Activated CD4-positive, alpha-beta T cell treated with anti-CD3 and anti-CD28 coated beads, Interleukin-2, amount 50 U/mL, for 24 hours (primary cell): ENCODE data around the gene IRX5.

Source experiments
- DNase-seq, 2 donors: peaks; one replicate each; pipeline ENCODE4 v3.0.0-alpha.2; 2020; ENCODE audit warnings: low read depth in 1 of 2, low spot score in 1 of 2

IRX5 gene

DNA sequence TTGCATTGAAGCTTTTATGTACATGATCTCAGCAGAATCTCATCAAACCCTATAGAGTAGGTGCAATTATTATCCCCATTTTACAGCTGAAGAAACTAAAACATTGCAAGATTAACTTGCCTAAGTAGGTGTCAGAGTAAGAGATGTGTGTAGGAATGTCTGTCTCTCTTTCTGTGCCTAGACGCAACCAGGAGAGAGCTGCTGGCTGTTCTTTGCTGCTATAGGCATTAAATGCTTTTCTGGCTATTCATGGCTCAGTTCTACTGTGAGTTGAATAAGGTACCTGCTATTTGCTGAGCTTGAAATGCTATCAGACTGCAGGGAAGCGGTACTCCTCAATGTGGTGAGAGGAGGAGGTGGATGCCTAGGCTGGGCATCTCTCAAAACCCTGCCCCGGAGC is 17.0 kb downstream of the IRX5 start:
- DNase-seq, result no peak

DNA sequence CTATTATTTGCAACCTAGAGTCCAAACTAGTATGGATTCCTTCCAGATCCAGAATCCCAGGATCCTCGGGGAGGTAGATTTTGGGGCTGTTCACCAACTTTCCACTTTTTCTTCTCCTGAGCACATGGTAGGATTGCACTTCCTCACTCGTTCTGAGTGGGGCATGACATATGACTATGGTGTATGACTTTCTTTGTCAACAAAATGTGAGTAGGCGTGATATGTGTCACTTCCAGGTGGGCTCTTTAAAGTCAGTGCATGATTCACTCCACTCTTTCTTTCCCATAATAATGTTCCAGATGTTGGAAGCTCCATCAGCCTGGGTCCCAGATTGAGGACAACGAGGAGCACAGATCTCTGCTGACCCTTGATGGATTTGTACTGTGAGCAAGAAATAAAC is 21.5 kb downstream of the IRX5 start:
- no peak for DNase-seq

DNA sequence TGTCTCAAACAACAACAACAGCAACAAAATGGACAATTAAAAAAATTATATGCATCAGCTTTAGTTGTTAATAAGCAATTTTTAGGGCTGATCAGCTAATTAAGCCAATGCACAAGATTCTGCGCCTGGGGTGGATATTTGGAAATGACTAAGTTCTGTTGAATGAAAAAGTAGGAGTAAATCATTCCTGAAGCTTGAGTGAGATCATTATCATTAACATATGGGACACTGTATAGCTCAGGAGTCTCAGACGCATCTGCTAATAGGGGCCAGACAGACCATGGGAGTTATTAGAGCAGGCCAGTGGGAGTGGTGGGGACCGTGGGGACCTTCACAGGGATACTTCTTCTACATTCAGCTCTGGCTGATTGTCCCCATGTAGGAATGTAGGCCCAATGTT is 22.8 kb downstream of the IRX5 start:
- DNase-seq, result no peak

DNA sequence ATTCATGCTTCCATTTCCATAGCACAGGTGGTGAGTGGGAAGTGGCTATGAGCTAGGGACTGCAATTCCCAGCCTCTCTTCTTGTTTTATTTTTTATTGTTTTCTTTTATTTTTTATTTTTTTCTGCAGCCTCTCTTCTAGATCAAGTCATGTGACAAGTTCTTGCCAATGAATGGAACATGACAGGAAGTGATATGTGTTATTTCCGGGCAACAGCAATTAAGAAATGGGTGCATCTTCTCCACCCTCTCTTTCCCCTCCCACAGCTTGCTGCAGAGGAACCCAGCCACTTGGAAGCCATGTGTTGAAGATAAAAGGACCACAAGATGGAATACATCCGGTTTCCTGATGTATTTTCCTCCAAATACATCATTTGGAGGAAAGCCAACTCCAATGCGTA is 23.6 kb downstream of the IRX5 start:
- DNase-seq, result no peak

DNA sequence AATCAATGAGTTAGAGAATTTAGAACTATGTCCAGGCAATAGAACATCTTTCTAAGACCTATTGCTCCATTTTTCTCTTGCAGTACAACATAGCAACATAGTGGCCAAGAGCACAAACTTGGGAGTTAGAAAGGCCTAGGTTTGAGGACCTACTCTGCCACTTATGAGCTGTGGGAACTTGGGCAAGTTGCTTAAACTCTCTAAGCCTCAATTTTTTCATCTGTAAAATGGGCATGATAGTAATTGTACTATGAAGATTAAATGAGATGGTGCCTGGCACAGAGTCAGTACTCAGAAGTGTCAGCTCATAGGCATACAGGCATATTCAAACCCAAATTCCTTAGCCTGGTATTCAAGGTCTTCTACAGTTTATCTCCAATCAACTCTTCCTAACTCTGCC is 25.1 kb downstream of the IRX5 start:
- DNase-seq, result no peak

DNA sequence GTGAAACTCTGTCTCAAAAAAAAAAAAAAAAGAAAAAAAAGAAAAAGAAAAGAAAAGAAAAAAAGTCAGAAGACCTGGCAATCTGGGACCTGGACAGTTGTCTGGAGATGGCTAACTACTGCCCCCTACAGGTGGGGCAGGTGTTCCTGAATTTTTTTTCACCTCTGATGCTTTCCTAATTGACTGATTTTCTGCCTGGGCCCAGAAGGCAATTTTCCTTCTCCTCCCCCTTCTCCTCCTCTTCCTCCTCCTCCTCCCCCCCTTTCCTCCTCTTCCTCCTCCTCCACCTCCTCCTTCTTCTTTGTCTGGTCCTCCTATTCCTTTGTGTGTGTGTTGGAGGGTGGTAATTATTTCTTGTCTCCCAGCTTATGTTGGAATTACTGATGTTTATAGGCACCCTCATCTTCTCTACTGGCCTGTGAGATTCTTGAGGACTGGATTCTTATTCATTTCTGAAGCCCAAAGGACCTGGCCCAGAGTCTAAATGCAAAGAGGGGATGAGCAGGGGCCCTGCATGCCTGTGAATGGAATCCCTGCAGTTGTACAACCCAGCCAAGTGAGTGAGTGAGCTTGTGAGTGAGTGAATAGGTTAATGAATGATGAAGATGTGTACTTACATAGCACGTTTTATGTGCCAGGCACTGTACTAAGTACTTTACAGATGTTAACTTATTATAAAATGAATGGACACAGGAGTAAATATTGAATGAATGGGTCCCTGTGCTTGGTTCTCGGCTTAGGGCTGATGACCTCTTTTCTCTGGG is 26.9 kb downstream of the IRX5 start:
- DNase-seq, result no peak

DNA sequence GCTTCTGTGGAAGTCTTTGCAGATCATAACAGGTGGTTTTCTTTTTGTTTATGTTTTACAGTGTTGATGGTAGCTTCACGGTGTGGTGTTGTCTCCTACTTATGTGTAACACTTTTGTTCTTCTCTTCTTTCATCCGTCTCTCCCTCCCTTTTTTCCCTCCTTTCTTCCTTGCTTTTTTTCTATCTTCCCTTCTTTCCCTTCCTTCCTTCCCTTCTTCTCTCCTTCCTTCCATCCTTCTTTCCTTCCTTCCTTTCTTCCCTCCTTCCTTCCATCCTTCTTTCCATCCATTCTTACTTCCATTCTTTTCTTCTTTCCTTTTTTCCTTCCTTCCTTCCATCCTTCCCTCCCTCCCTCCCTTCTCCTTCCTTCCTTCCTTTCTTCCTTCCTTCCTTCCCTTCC is 31.4 kb downstream of the IRX5 start:
- DNase-seq, result no peak

DNA sequence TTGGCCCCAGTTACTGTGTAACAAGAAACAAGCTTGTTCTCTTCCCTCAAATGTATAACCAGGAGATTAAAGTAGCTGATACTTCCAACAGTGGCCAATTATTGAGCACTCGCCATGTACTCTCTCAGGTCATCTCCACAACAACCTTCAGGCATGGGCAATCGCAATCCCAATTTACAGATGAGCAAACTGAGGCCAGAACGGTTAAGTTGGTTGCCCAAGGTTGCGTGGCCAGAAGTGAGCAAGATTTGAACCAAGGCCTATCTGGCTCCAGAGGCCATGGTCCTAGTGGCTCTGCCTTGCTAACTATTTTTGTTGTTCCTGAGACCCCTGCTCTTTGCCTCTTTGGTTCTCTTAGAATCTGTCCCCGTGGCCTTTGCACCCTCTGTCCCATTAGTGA is 33.6 kb downstream of the IRX5 start:
- no peak for DNase-seq

DNA sequence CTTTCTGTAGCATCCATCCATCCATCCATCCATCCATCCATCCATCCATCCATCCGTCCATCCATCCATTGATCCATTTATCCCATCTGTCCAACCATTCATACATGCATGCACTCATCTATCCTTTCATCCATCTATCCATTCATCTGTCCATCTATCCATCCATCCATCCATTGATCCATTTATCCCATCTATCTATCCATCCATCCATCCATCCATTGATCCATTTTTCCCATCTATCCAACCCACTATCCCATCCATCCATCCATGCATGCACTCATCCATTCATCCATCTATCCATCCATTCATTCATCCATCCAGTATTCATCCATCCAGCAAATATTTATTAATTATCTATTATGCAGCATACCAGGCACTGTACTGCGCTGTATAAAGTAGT is 34.8 kb downstream of the IRX5 start:
- no peak for DNase-seq

DNA sequence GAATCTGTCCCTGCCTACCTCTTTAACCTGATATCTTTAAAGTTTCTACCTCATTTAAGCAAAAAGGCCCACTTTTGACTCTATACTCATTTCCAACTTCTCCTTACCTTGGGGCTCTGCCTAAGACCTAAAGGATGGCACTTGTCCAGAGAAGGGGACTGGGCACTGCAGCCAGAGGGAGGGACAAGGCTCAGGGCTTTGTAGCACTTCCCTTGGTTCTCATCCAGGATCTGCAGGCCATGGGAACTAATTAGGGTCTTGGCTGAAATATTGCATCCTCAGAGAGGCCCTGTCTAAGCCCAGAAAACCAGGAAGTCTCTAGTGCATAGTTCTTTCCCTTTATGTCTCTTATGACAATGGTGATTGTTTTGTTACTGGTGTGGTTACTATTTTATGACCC is 37.3 kb downstream of the IRX5 start:
- no peak for DNase-seq

DNA sequence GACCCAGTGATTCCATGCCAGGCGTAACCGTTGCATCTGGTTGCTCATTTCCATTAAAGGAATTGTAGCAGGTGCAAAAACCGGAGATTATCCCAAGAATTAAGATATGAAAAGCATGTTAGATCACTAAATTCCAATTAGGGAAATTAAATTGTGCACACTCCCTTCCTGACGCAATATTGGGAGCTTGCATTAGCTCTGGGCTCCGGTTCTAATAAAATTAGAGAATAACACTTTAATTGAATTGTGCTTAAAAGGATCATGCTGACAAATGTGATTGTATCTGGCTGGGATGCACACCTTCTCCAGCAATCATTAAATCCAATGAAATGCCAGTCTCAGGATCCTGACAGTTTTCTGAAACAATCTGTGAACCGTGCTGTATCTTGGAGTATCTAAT is 38.1 kb downstream of the IRX5 start:
- DNase-seq, result no peak

DNA sequence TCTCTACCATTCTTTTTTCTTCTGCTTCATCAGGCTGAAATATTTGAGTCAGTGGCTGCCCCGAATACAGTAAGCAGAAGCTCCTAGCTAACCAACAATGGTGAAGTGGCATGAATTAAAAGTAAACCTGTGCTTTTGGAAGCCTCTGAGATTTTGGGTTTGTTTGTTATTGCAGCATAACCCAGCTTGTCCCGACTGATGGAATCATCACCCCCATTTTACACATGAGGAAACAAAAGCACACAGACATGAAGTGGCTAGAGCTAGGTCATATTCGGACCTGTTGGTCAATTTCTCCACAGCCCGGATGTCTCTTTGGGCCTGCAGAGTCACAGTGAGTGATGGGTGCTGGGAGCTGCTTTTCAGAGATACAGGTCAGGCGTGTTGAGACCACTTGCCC is 39.4 kb downstream of the IRX5 start:
- DNase-seq, result no peak

DNA sequence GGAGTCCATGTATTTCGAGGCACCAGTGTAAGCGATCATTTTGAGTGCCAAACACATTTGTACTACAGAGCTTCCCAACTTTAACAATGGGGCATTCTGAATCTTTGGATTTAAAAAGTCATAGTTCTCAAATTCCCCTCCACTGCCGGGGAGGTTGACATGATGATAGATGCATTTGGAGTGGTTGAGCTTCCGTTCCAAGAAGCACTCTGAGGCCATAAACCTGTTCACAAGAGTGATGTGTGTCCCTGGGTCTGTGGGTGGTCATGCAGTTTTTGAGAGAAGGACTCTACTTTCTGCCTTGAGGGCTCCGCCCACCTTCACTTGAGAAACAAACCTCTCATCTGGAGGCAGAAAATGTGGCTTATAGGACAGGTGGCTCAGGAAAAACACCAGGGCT is 43.7 kb downstream of the IRX5 start:
- DNase-seq, result no peak

DNA sequence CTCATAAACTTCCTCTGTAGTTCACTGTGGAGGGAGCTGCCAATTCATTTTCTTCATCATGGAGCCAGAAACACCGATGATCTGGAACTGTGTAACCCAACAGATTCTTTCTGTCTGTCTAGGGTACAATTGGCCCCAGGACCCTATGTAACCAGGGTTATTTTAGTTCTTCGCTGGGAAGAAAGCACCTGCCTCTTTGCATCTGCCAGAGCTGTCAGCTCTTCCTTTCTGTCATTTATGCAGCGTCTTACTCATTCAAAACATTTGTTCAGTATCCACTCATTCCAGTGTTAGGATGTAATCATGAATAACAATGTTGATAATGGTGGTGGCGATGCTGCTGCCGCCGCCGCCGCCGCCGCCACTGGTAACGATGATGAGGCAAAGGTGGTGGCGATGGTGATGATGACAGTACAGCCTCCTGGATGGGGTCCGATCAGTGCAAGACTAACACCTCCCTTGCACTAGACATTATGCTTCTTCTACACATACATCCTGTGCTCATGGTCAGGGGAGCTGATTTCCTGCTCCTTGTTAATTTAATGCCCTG is 46.1 kb downstream of the IRX5 start:
- DNase-seq, result no peak

DNA sequence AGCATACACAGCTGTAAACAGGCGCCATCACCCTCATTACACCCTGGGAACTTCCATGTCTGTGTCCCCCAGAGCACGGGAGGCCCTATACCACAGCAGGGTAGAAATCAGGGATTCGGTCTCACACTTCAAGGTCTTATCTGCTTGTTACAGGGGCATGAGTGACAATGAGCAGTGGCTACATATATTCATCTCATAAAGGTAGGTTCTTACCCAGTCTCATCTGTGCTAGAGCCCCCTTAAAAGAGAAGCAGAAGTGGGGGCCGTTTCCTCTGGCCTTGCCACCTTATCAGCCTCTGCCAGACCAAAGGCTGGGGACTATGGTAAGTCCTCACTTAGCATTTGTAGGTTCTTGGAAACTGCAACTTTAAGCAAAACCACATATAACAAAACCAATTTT is 46.5 kb downstream of the IRX5 start:
- no peak for DNase-seq

DNA sequence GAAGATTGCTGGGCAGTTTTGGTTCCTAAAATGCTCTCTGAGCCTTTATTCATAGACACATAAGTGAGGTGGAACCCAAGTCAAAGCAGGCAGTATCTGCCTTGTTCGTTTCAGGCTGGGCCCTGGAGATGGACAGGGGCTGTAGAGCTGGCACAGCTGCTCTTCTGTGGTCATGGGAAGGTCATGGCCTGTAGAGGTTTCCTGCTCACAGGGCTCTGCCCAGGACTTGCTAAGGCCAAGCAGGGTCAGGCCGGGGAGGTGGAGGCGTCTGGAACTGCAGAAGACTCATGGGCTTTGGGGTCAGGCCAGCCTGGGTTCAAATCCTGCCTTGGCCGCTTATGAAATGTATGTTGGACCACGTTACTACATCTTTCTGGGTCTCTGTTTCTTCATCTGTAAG is 50.2 kb downstream of the IRX5 start:
- no peak for DNase-seq
